IPS-NIHi11 (cell line): ENCODE measurements around the gene AK8.
"Not testable (repeated sequence)": the region's sequence is repeated elsewhere in the genome, so short reads cannot be mapped to it uniquely, and the experiment has no call there.

Experiments
- DNase-seq: peaks from one replicate; pipeline ENCODE4 v3.0.0; 2012; ENCODE audit warnings: mixed read lengths, low spot score

AK8 gene

GRCh38 chr9:132797861-132798659 is 80.0 kb downstream of the AK8 start:
- no peak for DNase-seq

GRCh38 chr9:132795511-132796303 is 82.4 kb downstream of the AK8 start:
- DNase-seq, result no peak

GRCh38 chr9:132794730-132795380 is 83.2 kb downstream of the AK8 start:
- no peak for DNase-seq

- no peak for DNase-seq
These were observed 84.2 kb downstream of the AK8 start for GRCh38 chr9:132793606-132794580.

GRCh38 chr9:132792547-132792946 is 85.5 kb downstream of the AK8 start:
- DNase-seq, result no peak

- DNase-seq, result no peak
These were observed 86.3 kb downstream of the AK8 start for GRCh38 chr9:132791699-132792240.

- no peak for DNase-seq
These were observed 88.4 kb downstream of the AK8 start for GRCh38 chr9:132789719-132790118.

- no peak for DNase-seq
These were observed 89.7 kb downstream of the AK8 start for GRCh38 chr9:132788378-132788777.

- no peak for DNase-seq
These were observed 90.3 kb downstream of the AK8 start for GRCh38 chr9:132787748-132788159.

GRCh38 chr9:132784286-132784830 is 93.7 kb downstream of the AK8 start:
- DNase-seq, result no peak

- no peak for DNase-seq
These were observed 95.1 kb downstream of the AK8 start for GRCh38 chr9:132783006-132783405.

- no peak for DNase-seq
These were observed 96.0 kb downstream of the AK8 start for GRCh38 chr9:132782037-132782436.

GRCh38 chr9:132780230-132781007 is 97.7 kb downstream of the AK8 start:
- no peak for DNase-seq

GRCh38 chr9:132776891-132777290 is 101.2 kb downstream of the AK8 start:
- DNase-seq, result no peak

GRCh38 chr9:132776268-132776667 is 101.8 kb downstream of the AK8 start:
- DNase-seq, result no peak

GRCh38 chr9:132775720-132776119 is 102.4 kb downstream of the AK8 start:
- DNase-seq, result no peak

GRCh38 chr9:132774886-132775285 is 103.2 kb downstream of the AK8 start:
- DNase-seq, result no peak

- no peak for DNase-seq
These were observed 104.2 kb downstream of the AK8 start for GRCh38 chr9:132773764-132774339.

GRCh38 chr9:132773093-132773492 is 105.0 kb downstream of the AK8 start:
- no peak for DNase-seq

GRCh38 chr9:132771752-132772151 is 106.3 kb downstream of the AK8 start:
- not testable (repeated sequence) for DNase-seq
